Stimulated activated CD4-positive, alpha-beta T cell treated with anti-CD3 and anti-CD28 coated beads, Interleukin-4, amount 100 ng/mL, for 48 hours (primary cell): ENCODE results near the gene RDX.

Source experiments
- DNase-seq, 2 donors: peaks; one replicate each; pipeline ENCODE4 v3.0.0-alpha.2; 2020; ENCODE audit warnings: low read depth in 2 of 2

Gene RDX

DNA sequence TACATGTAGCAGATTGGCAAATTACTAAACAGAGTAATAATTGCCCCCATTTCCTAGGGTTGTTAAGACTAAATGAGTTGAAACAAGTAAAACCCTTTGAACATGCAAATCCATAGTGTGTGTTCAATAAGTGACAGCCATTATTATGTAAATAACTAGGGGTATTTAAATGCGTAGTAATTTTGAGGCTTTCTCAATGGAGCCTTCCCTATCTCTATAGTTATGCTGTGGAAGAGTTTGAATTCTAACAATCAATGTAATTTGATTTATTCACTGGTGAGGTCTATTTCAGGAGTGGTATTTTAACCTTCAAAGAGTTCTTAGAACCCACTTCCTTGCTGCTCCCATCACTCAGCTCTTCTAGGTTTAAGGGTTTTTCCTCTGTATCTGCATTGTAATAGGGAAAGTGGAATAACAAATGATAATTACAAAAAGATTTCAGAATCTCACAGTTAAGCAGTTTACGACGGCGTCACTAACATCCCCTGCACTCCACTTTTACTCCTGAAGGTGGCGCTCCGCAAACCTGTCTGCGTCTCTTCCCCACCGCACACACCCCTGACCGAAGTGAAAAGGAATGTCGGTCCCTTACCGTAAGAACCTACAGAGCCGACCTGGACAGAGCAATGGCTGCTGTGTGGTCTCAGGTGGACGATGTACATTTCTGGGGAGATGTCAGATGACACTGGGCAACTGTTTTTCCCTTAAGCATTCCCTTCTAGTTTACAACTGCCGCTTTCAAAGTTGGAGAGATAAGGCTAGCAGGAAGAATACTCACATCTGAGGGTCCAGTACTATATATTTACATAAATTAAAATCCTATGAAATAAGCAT lies 122.4 kb downstream of the RDX start:
- peak; percentile 56 to 66 for DNase-seq

DNA sequence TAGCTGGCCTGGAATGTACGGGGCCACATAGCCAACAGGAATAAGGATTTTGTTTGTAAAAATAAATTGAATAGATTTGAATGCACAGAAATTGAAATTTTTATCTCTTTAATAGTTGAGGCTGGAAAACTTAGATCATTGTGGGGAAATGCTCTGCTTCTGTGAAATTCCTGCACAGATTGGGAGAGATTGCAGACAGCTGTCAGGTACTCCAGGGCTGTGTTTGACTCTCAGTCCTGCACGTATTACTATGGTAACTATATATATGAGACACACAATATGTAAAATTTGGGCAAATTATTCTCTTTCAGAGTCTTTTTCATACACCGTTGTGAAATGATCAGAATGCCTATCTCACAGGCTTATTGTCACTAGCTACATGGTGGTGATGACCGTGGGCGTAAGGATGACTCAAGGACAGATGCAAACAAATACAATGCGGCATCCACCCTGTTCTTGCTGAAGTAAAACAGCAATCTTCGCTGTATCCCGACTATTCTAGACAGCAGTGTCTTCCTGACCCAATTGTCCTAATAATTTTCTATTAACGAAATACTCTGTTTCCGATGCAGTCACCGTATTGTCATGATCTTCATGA lies 123.8 kb downstream of the RDX start:
- DNase-seq = no peak

DNA sequence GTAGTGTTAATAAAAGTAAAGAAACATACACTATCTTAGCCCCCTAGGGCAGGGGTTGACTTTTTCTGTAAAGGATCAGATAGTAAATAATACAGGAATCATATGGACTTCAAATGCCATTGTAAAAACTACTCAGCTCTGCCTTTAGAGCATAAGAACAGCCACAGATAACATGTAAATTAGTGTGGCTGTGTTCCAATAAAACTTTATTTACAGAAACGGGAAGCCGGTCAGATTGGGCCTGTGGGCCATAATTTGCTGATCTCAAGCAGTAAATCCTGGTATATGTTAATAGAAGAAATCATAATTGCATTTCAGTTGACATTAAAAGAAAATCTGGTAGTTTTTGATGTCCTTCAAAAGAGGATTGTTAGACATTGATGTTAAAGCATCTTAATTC lies 126.7 kb downstream of the RDX start:
- DNase-seq = no peak

DNA sequence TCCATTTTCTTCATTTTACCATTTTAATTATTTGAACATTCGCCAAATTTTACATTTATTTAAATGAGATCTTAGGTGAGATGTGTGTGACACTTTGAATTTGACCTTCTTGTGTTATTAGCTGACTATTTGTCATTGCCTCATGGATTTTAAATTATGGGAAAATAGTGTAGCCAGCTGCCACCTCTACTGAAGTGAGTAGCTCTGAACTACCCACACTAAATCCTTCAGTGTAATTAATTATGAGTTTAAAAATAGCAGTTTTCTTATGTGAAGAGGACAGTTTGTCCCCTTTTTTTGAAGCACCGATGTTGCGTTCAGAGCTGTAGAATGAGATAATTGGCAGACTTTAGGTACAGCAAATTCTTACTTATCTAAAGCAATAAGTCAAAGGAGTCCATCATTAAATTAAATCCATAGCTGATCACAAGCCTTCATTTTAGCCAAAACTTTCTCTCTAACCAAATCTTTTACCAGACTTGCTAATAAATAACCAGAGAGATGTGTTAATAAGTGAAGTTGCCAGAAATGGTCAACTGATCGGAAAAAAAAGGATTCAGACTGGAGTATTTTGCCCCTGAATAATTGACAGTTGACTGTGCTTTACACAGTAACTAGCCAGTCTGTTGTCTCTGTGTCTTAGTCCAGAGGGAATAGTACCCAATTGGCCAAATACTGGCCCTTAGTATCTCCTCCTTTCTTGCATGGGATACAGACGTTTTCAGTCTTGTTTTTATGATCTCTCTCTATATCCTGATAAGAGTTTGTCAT lies 128.2 kb downstream of the RDX start:
- no peak for DNase-seq

DNA sequence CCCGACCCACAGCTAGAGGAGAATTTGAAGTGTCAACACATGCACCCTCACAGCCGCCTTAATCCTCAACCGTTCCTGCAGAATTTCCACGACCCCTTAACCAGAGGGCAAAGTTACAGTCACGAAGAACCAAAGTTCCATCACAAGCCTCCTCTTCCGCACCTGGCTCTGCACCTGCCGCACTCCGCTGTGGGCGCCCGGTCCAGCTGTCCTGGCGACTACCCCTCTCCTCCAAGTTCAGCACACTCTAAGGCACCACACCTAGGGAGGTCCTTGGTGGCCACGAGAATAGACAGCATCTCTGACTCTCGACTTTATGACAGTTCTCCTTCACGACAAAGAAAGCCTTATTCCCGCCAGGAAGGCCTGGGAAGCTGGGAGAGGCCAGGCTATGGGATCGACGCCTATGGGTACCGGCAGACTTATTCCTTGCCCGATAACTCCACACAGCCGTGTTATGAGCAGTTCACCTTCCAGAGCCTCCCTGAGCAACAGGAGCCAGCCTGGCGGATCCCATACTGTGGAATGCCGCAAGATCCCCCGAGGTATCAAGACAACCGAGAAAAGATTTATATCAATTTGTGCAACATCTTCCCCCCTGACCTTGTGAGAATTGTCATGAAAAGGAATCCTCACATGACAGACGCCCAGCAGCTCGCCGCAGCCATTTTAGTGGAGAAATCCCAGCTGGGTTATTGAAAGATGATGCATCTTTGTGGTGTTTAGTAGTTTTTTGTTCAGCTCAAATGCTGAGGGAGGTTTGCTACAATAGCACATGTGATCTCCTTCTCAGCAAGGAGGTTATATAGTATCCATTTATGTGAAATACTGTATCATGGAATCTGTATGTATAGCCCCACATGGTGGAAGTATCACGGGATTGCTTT lies 131.1 kb downstream of the RDX start:
- no peak for DNase-seq

DNA sequence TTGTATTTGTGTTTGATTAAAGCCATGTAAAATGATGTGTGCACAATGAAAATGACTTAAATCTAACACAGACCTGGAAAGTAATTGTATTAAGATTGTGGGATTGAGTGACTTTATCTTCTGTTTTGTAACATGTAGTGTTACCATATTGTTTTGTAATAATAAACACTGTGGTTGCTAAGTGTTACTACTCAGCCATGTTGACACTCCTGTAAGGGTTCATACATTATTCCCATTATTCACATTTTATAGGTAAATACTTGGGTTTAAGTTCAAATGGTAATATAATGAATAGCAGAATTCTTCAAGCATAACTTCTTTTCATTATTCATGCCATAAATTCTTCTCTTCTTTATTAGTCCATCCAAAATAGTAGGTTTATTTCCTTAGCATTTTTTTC lies 134.2 kb downstream of the RDX start:
- no peak for DNase-seq

DNA sequence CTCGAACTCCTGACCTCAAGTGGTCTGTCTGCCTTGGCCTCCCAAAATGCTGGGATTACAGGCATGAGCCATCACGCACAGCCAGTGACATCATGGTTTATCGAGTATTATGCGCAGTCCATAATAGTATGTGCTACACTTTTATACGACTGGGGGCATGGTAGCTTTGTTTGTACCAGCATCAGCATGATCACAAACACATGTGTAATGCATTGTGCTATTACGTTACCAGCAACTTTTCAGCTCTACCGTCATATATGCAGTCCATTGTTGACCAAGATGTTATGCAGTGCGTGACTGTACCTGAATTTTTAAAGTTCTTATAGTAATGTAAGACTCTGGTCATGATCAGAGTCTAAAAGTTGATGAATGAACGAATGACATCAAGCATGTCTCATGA lies 135.4 kb downstream of the RDX start:
- DNase-seq = no peak

DNA sequence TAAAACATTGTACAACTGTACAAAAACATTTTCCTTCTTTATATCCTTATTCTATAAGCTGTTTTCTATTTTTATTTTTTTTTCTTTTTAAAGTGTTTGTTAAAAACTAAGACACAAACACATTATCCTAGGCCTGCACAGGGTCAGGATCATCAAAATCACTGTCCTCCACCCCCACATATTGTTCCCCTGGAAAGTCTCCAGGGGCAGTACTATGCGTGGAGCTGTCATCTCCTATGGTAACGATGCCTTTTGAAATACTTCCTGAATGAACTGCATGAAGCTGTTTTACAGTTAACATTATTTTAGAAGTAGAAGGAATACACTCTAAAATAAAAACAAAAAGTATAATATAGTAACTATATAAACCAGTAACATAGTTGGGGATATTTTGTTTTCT lies 136.0 kb downstream of the RDX start:
- DNase-seq = no peak

DNA sequence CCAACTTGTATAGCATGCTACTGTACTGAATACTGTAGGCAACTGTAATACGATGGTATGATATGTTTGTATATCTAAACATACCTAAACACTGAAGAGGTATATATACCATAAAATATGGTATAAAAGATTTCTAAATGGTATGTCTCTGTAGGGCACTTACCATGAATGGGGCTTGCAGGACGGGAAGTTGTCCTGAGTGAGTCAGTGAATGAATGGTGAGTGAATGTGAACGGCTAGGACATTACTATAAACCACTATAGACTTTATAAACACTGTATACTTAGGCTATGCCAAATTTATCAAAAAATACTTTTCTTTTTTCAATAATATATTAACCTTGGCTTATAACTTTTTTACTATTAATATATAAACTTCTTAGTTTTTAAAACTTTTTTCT lies 136.4 kb downstream of the RDX start:
- no peak for DNase-seq

DNA sequence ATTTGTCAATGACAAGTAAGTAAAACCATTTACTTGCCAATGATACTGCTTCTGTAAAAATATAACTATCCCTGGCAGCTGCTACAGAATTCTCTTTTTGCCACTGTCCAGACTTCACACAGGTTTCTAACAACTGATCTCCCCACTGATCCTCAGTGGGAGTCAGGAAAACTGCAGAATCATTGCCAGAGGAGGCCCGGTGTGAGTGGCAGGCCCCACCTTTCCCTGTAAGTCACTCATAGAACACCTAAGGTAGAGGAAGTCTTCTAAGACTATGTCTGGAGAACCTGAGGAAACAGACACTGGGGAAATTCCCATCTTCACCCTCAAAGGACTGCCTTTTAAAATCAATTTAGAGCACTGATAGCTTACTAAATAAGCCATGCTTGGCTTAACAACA lies 136.9 kb downstream of the RDX start:
- no peak for DNase-seq

DNA sequence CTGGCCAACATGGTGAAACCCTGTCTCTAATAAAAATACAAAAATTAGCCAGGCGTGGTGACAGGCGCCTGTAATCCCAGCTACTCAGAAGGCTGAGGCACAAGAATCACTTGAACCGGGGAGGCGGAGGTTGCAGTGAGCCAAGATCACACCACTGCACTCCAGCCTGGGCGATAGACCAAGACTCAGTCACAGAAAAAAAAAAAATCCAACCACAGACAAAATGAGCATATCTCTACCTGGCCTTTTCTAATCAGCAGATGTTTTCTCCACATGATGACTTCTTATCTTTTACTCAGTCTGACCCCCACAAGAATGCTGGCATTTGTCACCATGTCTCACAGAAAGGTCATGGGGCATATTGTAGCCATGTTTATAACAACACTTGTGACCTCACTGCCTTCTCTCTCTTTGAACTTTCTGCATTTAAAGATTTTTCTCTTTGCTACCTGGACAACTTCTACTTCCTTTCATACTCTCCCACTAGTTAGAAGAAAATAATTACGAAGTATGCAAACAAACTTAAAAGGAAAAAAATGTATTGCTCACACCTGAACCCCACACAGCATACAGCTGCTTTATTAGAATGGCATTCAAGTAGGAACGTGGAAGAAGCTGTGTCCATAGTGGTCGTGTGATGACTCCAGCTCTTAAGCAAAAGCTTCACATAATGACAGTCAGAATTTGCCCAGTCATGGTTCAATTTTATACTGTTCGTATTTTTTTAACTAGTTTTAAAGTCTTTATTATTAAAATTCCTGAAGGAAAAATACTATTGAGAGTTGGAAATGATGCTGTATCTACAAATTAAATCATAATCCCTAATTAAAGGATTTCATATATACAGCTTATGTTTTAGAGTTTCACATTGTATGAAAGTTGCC lies 137.9 kb downstream of the RDX start:
- no peak for DNase-seq

DNA sequence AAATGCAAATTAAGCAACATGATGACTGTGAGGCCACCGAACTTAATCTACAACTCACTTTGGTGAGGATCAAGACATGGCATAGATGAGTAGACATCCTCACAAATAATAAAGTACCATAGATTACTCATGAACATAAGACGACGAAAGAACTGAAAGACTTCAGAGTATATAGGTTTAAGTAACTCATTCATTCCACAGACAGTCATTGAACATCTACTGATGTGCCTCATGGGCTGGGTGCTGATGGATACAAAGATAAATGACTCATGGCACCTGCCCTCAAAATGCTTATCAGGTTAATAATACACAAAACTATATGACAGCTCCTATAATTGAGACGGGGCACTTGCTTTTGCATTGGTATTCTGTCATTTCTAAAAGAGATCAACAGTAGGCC lies 139.9 kb downstream of the RDX start:
- no peak for DNase-seq

DNA sequence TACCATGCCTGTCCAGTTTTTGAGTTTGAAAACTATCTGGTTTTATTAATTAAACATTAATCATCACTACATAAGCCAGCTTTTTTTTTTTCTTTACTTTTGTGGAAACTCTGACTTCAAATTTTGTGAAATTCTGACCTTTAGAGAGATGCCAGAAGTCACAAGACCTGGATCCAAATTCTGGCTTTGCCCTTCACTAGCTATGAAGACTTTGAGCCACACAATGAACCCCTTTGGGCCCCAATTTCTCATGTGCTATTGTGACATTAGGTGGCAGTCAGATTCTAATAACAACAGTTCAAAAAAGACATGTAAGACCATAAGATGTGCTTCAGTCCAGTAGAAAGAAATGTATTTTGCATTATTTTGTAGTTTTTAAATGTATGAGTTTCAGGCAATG lies 142.9 kb downstream of the RDX start:
- DNase-seq = no peak

DNA sequence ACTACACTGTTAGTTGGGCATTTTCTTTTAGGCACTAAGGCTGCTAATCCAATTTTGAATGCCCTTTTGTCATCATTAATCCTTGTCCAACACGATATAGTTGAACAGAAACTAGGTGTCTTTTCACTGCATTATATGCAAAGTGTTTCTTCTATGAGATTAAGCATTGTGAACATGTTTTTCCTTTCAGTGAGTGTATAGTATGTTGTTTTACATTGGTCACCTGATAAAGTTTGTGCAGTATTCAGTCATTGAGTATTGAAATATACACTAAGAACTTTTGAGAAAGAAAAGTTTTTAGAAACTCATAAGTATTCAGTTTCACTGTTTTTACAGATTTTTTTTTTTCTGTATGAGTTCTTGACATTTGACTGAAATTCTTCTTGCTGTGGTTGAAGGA lies 144.2 kb downstream of the RDX start:
- no peak for DNase-seq

DNA sequence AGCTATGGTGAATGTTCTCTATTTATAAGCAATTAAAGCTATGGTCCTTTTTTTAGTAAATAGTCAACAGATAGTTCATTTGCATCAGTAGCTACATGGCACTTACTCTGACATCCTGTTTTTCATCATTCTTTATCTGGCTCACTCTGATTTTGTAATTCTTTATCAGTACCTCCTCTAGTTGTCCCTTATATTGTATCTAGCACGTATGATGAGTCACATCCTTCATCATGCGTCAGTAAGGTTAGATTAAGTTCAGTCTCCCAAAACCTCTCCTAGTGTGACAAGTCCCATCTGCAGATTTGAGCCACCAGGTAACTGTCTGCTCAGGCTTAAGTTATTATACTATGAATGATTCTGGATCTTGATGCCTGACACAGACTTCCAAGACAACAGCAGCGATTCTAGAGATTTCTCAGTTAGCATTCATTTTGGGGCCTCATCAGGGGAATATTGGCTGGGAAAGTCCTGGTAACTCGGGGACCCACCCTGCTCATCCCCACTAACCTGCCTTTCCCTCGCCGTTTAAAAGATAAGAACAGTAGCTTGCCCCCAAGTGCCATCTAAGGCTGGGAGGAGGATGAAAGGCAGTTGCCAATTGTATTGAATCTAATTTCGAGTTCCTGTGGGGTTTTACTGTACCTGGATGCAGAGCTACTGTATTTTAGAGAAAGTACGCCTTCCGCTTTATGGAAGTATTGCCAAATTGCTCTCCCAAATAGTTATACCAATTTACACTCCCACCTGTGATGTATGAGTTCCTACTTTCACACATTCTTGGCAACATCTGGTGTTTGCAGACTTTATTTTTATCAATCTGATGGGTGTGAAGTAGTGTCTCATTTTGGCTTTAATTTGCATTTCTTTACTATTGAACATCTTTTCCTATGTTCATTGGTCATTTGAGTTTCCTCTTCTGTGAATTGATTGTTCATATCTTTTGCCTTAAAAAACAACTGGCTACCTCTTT lies 147.4 kb downstream of the RDX start:
- DNase-seq = no peak

DNA sequence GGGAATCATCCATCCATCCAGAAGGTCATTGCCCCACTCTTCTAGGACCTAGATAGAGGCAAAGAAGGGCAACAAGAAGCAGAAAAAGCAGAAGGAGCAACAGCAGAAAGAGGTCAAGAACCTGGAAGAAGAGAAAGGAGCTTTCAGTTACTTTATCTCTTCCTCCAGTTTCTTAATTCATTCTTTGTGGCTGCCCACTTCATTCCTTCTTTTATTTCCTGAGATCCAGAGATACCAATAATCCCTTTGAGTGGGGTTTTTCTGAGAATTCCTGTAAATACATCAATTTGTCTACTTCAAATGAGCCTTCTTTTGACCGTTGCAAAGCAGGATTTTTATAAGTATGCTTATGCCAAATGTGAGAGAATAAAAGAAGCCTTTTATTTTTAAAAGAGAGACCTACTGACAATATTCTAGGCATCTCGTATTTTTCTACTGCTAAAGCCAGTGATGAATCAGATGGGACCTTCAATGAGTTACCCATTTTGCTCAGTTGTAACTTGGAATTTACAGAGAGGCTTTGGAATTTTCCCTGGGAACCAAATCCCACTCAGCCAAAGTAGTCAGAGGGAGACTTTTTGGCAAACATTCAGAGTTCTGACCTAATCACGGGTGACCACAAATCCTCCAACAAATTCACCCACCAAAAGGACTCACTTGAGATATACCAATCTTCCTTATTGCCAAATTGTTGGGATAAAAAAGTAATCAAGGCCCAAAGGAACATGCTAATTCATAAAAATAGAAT lies 148.3 kb downstream of the RDX start:
- DNase-seq = no peak

DNA sequence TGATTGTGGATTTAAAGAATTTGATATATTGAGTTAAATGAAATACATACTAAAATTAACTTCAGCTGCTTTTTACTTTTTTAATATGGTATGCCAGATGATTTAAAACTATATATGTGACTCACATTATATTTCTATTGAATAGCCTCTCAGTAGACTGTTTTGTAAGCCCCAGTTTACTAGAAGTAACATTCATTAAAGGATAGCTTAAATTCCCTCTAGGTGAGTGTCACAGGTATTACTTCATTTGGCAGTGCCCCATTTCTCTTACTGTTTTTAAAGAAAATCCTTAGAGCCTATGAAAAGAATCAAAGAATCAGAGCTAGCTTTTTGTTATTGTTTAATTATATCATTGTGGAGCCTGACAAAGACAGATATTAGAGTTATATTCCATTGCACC lies 154.6 kb downstream of the RDX start:
- DNase-seq = no peak

DNA sequence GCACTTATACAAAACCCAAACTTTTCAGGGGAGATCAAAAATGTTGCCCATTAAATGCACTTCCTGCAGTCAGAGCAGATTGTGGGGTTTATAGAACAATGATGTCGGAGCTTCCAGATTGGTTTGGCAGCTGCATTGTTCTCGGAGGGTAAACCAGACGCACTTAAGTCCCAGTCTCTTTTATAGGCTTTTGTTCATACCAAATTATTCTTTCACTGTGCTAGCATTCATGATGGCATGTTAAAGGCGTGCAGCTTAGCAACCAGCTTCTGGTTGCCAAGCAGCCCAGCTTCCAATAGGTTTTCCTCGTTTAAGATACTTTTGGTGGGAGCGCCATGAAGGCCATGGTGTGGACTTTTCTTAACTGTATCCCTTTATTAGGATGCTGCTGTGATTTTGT lies 162.3 kb downstream of the RDX start:
- DNase-seq = no peak

DNA sequence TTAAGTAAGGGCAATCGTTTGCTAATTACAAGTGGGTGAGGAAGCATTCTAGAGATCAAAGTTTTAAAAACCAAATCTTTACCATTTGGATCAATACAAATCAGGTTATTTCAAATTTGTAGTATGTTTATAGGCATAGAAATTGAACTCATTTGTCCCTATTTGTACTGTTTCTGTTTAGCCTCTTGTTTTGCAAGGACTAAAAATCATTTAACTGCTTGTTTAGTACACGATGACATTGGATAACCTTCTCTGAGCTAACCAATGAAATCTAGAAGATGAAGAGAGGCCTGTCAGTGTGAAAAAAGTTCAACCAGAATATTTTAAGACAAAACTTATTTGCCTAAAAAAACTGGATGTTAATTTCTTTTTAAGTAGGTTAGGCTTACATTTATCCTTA lies 163.3 kb downstream of the RDX start:
- no peak for DNase-seq
